Stimulated activated CD4-positive, alpha-beta T cell treated with anti-CD3 and anti-CD28 coated beads, Interleukin-12 subunit alpha, Interleukin-12 subunit beta, amount 100 ng/mL, for 4 hours (primary cell): ENCODE measurements around the gene ERF.

ENCODE experiments used
- DNase-seq: peaks from one replicate; pipeline ENCODE4 v3.0.0-alpha.2; 2020

The ERF gene

DNA sequence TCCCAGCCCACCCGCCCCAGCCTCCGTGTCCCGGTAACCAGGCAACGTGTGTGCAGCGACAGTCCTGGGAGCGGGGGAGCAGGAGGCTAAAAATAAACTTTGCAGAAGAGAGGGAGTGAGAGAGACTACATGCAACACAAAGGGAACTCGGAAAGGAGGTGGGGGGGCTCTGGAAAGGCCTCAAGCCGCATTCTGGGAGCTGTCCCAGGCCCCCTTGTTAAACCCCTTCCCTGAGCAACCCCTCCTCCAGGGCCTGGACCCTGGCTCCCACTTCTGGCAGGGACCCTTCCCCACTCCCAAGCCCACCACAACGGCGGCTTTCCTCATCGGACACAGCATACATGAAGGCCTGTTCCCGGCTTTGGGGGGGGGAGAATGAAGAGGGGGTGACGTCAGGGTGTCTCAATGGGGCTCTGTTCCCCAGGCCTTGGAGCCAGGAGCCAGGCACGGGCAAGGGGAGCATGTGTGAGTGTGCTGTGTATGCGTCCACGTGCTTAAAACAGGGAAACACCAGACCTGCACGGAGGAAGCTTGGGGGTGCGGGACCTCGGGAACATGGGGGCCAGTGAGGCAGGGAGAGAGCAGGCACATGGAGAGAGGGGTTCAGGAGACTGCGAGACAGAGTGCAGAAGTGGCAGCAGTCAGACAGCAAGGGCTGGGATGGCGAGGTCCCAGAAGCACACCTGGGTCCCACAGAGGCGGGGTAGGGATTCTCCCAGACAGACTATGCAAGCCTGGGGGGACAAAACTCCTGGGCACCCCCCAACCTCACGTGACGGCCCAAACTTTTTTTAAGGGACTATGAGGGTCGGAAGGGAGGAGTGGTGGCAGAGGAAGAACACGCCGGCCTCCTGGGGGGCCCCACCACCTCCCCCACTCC, 2.3 kb downstream of the ERF start:
- DNase-seq = no peak

DNA sequence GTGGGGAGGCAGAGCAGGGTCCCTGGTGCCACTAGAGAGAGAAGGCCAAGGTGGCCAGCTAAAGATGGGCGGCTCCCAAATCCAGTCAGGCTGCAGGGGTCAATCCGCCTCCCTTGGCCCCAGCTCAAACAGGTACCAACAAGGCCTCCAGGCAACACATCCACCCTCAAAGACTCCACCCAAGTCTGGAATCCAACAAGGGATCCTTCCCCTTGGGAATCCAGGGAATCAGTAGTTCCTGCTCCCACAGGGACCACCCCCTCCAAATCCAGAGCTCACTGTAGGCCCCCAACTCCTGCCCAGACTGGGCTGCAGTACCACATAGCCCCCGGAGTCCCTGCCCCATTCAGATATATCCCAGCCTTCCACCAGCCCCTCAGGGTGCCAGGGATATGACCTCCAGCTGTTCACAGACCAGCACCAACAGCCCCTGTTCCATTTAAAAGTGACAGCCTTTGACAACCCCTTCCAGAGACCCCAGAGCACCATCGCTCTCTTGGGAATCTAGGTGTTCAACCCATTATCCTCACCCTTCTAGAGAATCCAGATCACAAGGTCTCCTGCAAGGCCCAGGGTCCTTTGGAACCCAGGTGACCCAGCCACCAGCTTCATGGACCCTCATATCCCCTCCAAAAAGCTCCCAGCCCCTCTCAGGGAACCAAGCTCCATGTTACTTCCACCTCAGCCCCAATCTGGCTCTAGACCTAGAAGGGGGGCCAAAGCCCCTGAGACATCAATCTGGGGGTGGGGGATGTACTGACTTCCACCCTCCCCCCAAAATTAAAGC, 3.2 kb downstream of the ERF start:
- DNase-seq = no peak

DNA sequence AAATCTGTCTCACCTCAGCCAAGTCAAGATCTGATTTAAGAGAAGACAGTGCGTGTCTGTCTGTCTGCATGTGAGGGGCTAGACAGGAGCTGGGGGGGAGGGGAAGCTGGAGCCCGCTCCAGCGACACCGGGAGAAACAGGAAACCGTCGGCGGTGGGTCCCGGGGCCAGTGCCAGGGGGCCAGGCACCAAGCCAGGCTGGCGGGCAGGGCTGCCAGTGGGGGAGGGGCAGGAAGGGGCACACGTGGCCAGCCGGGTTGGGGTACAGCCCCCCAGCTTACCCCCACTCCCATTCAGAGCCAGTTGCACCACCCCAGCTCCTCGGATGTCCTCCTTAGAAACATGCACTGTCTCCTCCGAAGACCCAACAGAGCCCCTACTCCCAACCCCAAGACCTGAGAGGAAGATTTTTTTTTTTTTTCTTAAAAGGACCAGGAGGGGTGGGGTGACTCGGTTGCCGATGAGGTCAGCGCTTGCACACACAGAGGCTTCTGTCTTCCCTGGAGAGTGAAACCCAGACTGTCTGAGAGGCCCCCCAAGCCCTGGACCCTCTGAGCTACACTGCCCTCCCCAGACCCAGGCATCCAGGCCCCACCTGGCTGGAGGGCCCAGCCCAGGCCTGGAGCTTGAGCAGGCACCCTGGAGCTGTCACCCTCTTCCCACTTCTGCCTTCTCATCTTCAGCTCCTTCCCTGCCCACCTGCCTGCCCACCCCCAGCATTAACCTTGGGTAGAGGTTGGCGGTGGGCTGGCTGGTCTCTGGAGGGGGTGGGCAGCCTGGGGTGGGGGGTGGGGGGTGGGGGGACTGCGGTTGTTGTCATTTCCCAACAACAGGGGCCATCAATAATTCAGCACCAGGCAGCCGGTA, 4.0 kb downstream of the ERF start:
- no peak for DNase-seq

DNA sequence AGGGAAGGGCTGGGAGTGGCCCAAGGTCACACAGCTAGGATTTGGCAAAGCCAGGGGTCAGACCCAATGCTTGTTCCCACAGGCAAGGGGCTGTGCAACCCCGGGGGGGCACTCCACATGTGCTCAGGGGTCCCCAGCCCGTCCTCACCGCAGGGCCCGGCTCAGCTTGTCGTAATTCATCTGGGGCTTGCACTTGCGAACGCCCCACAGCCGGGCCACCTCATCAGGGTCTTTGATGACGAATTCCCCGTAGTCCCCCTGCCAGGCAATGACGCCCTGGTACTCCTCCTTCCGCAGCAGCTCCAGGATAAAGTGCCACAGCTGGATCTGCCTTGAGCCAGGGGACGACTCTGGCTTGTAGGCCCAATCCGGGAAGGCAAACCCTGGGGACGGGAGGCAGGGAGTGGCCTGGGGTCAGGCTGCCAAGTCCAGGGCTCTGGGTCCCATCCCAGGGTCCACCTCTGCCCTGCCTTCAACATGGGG, 4.7 kb downstream of the ERF start:
- no peak for DNase-seq

DNA sequence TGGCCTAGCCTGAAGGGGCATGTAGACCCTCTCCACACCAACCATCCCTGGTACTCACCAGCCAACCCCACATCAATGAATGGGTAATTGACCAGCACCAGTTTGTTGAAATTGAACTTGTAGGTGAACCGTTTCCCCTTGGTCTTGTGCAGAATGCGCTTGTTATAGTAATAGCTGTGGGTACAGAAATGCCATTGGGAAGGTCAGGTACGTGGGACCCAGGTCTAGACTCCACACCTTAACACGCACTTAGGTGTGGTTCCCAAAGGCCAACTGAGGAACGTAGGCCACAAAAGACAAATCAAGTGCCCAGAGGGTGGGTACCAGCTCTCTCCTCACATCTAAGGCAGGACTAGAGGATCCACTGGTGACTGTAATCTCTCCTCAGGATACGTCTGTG, 5.2 kb downstream of the ERF start:
- DNase-seq = no peak

DNA sequence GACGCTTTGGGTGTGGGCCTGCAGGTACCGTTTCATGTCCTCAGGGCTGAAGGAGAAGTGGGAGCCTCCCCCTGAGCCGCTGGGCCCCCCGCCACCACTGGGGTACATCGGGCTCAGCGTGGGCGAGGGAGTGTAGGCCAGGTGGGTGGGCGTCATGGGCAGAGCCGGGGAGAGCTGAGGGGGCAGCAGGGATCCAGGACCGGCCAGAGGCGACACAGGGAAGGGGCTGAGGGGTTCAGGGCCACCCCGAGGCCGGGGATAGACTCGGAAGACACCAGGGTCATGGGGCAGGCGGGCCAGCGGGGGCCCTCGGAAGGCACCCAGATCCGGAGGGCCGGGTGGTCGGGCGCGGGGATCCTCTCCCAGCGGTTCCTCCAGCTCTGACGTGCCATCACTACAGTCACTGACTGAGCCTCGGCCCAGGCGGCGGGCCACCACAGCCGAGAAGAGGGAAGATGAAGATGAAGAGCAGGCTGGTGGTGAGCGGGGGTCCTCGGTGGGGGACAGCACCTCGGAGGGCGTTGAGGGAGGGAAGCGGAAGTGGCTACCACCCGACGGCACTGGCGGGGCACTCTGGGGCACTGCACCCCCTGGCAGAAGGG, 5.7 kb downstream of the ERF start:
- no peak for DNase-seq

DNA sequence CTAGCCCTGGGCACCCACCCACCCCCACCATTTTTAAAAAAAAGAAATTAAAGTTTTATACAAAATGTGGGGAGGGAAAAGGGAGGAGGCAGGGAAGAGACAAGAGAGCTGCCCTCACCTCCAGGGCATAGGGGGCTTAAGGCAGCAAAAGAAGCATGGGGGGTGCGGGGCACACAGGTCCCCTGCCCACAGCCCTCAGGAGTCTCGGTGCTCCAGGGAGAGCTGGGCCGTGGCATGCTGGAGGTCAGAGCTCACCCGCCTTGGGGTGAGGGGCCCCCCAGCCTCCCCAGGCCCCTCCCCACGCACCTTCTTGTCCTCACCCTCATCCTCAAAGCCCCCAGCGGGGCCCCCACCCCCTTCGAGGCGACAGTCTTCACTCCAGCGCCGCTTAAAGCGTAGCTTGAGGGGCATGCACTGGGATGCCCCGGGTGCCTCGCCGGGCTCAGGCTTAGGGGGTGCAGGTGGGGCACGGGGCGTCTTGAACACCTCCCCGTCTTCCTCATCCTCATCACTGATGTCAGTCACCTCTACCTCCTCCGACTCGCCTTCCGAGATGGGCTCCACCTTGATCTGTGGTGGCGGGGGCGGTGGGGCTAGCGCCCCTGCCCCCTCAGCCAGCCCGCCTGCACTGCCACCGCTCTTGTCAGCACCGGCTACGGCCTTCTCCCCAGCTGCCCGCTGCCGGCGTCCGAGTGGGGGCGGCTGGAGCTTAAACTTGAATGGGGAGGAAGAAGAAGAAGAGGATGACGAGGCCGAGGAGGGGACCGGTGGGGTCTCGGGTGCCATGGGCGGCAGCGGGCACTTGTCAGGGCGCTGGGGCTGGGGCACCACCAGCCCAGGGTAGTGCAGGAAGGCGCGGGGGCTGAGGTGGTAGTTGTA, 6.4 kb downstream of the ERF start:
- no peak for DNase-seq

DNA sequence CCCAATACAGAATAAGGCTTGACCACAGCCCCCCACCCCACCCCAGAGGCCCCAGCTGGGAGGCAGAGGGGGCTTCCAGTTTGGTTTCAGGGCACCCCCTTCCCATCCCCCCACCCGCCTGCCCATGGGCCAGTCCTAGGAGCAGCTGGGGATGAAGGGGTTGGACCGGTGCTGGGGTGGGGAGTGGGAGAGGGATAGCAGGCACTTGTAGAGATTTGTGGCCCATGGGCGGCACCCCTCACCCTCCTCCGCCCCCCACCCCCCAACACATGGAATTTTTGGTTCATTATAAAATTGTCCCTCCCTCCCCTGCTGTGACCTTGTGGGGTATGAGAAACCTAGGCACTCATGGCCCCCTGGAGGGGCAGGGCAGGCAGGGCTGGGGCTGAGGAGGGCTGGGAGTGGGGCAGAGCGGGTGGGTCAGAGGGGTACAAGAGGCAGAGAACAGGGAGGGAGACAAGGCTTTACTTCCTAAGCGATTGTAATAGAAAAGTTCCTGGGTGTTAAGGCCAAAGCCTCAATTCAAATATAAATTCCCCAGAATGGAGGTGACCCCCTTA, 7.2 kb downstream of the ERF start:
- no peak for DNase-seq

DNA sequence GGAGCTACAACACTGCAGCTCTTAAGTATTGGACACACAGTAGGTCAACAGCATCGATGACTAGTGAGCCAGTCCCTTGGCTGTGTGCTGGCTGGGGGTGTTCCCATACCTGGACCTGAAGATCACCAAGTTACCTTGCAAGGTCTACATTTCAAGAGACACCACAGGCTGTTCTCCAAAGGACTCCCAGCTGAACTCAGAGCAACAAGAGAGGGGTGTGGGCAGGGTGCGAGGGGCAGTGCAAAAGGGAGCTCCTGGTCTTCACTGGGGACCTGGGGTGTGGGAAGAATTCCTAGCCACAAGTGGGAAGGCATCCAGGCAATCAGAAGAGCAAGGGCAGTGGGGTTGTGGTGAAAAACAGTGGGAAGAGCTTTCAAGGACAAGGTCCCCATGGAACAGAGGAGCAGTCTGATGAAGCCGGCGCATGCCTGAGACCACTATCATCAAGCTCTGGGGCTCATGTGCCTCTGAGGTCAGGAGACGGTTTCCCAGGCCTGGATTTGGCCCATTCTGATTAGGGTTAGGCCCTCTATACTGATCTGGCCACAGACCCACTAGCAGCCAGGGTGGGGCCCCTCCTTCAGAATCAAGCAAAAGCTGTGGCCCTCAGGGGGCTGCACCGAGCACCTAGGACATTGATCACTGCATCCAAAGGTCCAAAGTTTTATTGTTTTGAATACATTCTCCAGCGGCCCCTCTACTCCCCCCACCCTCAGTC, 7.8 kb downstream of the ERF start:
- no peak for DNase-seq

DNA sequence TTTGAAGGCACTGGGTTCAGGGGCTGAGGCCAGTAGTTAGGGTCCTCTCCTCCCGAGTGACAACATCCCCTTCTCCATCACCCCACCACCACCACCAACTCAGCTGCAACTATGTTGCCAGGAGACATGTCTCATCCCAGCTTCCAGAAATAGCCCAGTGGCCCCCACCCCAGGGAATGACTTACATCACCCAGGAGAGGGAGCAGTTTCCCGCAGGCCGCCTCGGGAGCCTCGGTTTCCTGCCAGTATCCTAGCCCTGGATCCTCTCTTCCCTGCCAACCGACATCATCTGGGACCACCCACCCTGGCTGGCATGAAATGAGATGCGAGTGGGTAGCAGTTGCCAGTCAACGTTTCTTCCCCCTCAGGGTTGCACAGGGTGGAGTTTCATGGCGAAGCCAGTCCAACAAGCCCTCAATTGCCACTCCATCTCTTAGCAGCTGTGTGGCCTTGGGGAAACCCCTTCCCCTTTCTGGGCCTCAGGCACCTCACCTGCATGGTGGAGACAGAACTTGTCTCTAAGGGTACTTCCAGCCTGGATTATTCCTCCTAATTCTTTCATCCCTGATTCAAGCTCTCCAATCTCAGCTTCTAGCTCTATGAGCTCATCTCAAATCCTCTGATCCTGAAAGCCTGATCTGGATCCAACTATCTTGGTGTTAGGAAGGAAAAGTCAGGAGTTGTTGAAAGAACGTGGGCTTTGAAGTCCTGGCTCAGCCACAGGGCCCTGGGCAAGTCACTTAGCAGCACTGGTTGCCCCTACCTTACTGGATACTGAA, 8.6 kb downstream of the ERF start:
- no peak for DNase-seq

DNA sequence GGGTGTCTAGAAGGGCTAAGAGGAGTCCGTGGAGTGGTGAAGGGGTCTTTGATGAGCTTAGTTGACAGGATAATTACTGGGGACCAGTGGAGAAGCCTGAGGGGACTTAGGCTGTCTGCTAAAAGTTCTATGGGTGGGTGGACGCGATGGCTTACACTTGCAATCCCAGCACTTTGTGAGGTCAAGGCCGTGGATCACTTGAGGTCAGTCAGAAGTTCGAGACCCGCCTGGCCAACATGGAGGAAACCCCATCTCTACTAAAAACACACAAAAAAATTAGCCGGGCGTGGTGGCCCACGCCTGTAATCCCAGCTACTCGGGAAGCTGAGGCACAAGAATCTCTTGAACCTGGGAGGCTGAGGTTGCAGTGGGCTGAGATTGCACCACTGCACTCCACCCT, 9.7 kb downstream of the ERF start:
- DNase-seq = no peak

DNA sequence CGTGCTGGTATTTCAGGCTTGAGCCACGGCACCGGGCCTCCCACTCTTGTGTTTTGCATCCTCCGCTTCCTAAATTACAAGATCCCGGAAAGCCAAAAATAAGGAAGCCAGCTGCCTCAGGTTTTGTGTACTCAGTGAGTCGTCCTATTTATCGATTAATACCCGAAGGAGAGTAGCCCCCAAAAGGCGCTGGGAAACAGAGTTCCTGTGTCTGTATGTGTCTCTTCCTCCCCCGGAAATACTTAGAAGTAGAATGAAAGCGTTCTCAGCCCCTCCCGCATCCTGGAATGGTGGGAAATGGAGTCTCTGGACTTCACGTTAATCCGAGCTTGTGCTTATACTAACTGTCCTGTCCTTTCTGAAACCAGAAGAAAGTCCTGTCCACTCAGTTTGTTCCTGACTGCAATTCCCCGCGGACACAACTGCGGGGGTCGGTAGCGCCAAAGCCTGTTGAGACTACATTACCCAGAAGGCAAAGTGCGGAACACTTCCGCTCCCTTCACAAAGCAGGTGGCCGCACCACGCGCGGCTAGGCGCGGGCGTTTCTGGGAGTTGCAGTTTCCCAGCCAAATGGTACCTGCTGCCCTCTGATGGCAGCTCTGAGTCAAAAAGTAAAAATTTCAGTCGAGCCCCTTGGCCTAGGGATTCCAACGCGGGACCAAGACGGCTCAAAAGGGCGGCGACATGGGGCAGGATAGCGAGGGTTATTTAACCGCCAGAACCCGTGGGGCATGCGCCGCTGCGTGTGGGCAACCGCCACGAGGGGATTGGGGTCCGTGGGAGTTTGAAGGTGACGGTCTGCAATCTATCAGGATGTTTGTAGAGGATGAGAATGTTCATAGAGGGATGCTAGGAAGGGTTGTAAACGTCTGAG, 10.3 kb downstream of the ERF start:
- peak; percentile 85 for DNase-seq

DNA sequence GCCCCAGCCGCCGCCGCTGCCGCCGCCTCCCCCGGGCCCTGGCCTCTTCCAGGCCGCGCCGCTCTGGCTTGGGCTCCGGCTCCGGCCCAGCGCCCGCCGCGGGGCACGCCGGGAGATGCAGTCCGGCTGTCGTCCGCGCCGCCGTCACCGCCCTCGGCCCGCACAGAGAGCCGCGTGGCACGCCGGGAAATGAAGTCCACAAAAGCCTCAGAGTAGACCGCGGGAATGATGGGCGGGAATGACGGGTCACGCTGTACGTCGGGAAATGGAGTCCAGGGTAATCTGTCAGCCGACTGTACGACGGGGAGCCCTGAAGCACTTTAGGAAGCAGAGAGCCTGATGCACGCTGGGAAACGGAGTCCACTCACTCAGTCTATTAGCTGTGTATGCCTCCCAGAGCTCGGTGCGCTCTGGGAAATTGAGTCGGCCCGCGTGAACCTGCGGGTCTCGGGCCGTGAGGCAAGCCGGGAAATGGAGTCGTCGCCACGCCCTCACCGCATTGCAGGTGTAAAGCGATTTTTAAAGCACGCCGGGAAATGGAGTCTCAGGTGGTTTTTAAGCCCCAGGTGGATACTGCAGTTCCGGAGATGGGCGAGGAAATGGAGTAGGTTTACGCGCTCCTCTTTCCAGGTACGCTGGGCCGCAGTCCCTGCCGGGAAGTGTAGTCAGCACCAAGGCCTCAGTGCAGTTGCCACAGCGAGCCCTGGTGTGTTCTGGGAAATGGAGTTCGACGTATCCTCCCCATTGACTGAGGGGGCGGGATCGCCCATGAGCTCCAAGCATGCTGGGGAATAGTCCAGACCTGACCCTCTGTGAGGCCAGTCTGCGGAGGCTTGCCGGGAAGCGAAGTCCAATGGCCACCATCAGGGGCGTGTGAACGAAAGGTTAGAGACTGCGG, 12.2 kb downstream of the ERF start, which contains the start of gene GSK3A:
TSS of gene GSK3A (minus strand) at position 91 of the 898 bp plus-strand sequence. CDS start 137 bp downstream, outside the sequence.
- peak; percentile 93 for DNase-seq

DNA sequence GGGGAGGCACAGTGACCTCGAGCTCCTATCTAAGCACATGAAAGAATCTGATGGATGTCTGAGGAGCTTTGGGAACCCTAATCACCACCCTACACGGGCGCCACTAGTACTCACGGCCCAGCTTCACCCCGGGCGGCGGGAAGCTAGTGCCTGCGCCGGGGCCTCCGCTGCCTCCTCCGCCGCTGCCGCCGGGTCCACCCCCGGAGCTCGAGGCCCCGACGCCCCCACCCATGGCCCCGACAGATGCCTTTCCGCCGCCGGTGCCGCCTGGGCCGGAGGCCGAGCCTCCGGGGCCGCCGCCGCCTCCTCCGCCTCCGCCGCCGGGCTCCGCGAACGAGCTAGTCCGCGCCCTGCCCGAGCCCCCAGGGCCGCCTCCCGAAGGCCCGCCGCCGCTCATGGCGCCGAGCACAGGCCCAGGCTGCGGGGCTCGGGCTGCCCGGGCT, 12.8 kb downstream of the ERF start:
- DNase-seq = peak; percentile 45

DNA sequence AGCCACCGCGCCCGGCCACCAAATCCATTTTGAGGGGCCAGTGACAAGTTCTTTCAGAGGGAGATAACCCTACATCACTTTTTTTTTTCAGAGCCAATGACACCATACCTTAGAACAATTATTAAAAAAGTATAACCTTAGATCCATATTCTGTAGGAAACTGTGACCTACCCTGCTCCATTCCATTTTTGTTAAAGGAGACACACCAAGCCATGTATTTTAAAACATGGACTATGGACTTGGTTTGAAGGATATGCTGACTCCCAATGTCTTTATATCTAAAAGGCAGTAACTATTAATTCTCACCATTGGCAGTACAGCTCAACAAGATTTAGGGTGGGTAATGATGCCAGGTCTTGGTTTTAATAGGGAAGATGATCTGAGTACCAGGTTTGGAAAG, 13.6 kb downstream of the ERF start:
- DNase-seq = no peak

DNA sequence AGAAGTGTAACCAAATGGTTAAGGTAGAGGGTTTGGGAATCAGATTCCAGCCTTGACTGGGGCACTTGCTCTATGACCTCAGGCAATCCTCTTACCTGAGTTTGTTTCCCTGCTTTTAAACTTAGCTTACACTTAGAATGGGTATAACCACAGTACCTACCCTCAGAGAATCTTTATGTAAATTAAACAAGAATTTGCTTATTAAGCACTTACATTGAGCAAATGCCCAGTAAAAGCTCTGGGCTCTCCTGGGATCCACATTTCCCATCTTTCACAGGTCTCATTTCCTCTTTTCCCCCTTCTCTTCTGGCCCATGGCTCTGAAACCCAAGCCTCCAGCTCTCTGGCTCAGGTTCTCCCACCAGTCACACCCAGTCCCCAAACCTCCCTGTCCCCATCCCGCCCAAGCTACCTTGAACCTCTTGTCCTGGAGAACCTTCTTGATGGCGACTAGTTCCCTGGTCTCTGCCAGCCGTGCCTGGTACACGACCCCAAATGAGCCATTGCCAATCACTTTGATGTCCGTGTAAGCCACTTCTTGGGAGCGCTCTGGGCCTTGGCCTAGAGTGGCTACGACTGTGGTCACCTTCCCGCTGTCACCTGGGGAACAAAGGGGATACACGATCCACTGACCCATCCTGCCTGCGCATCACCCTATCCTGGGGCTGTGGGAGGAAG, 15.2 kb downstream of the ERF start:
- no peak for DNase-seq

DNA sequence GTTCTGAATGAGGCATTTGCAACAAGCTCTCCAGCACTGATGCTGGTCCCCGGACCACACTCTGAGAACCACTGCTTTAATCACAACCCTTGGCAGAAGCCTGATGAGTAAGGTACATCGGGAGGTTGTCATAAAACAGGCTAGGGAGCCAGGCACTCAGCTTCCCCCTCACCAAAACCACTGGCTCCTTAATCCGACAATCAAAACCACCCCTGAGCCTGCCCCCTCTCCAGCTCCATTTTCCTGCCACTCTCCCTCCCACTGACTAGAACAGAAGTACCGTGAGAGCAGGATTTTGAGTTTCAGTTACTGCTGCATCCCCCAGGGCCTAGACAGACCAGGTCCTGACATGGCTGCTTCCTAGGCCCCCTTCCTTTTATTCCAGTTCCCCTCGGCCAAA, 19.7 kb downstream of the ERF start:
- DNase-seq = no peak
